Neuronal stem cell (in vitro differentiated cells): ENCODE data around the gene ITGA4.
"Not testable (repeated sequence)": the region's sequence is repeated elsewhere in the genome, so short reads cannot be mapped to it uniquely, and the experiment has no call there.

Experiments used
- DNase-seq: peaks from one replicate; pipeline ENCODE4 v3.0.0-alpha.2; 2013; ENCODE audit warnings: low spot score
- H2AFZ ChIP-seq: one replicate; pipeline ENCODE4 v1.6.1; 2013; ENCODE audit warnings: mild to moderate bottlenecking, low read length, inconsistent platforms
- H2AK5ac ChIP-seq: 2 replicates; pipeline ENCODE4 v1.6.1; 2013; ENCODE audit warnings: low read depth, mild to moderate bottlenecking, inconsistent platforms, low read length, moderate library complexity, mixed read lengths
- H2BK120ac ChIP-seq: 2 replicates; pipeline ENCODE4 v1.6.1; 2013; ENCODE audit warnings: low read depth, mild to moderate bottlenecking, inconsistent platforms, low read length, moderate library complexity, mixed read lengths
- H2BK12ac ChIP-seq: one replicate; pipeline ENCODE4 v1.6.1; 2013; ENCODE audit warnings: low read length, inconsistent platforms
- H2BK15ac ChIP-seq: 2 replicates; pipeline ENCODE4 v1.6.1; 2013; ENCODE audit warnings: mild to moderate bottlenecking, low read length, inconsistent platforms, mixed read lengths
- H2BK5ac ChIP-seq: one replicate; pipeline ENCODE4 v1.6.1; 2013; ENCODE audit warnings: inconsistent platforms, mild to moderate bottlenecking, low read length, moderate library complexity
- H3K14ac ChIP-seq: one replicate; pipeline ENCODE4 v1.6.1; 2013; ENCODE audit warnings: low read length, inconsistent platforms
- H3K18ac ChIP-seq: 2 replicates; pipeline ENCODE4 v1.6.1; 2013; ENCODE audit warnings: low read length, inconsistent platforms
- H3K23ac ChIP-seq: 2 replicates; pipeline ENCODE4 v1.6.1; 2013; ENCODE audit warnings: low read depth, mild to moderate bottlenecking, mixed read lengths, low read length, inconsistent platforms; ENCODE audit not compliant: poor library complexity
- H3K27ac ChIP-seq: replicated peaks from 3 replicates; pipeline ENCODE4 v1.5.1; 2013; ENCODE audit warnings: low read length, inconsistent platforms
- H3K27me3 ChIP-seq, 3 experiments: 2 replicates each; pipeline ENCODE4 v1.6.1; 2013; ENCODE audit warnings: low read length in 3 of 3, mild to moderate bottlenecking in 2 of 3, inconsistent platforms in 1 of 3, low read depth in 1 of 3, mixed read lengths in 1 of 3, moderate library complexity in 1 of 3; ENCODE audit not compliant: control insufficient read depth in 3 of 3, insufficient read depth in 3 of 3
- H3K36me3 ChIP-seq, 2 donors: replicated peaks in 1 of 2; 2 replicates each; pipeline ENCODE4 v1.6.1; 2013; ENCODE audit warnings: low read length in 2 of 2; ENCODE audit not compliant: control insufficient read depth in 2 of 2, insufficient read depth in 2 of 2
- H3K4ac ChIP-seq: 2 replicates; pipeline ENCODE4 v1.6.1; 2013; ENCODE audit warnings: inconsistent platforms, mild to moderate bottlenecking, low read length, moderate library complexity
- H3K4me1 ChIP-seq, 2 donors: 1 replicate in 1 of 2; 2 replicates in 1 of 2; pipeline ENCODE4 v1.6.1; 2013; ENCODE audit warnings: low read length in 2 of 2, low read depth in 1 of 2; ENCODE audit not compliant: control insufficient read depth in 2 of 2, insufficient read depth in 1 of 2
- H3K4me2 ChIP-seq: one replicate; pipeline ENCODE4 v1.6.1; 2013; ENCODE audit warnings: mild to moderate bottlenecking, low read length, inconsistent platforms; ENCODE audit not compliant: insufficient read depth, poor library complexity, severe bottlenecking
- H3K4me3 ChIP-seq, 2 donors: 2 replicates each; pipeline ENCODE4 v1.5.1; 2013; ENCODE audit warnings: low read length in 2 of 2, mild to moderate bottlenecking in 2 of 2, inconsistent platforms in 1 of 2, moderate library complexity in 1 of 2
- H3K79me1 ChIP-seq: one replicate; pipeline ENCODE4 v1.6.1; 2013; ENCODE audit warnings: low read depth, mild to moderate bottlenecking, inconsistent platforms, low read length, moderate library complexity
- H3K9ac ChIP-seq: one replicate; pipeline ENCODE4 v1.6.1; 2013; ENCODE audit warnings: mild to moderate bottlenecking, low read depth, low read length, inconsistent platforms; ENCODE audit not compliant: poor library complexity
- H3K9me3 ChIP-seq, 2 donors: replicated peaks in 1 of 2; 2 replicates each; pipeline versions ENCODE3 to v1.6.1; 2013; ENCODE audit warnings: low read length in 2 of 2, mild to moderate bottlenecking in 2 of 2, inconsistent platforms in 1 of 2, low read depth in 1 of 2, mixed read lengths in 1 of 2, moderate library complexity in 1 of 2; ENCODE audit not compliant: control insufficient read depth in 2 of 2, insufficient read depth in 1 of 2
- H4K8ac ChIP-seq: one replicate; pipeline ENCODE4 v1.6.1; 2013; ENCODE audit warnings: low read depth, mild to moderate bottlenecking, inconsistent platforms, low read length, moderate library complexity
- H4K91ac ChIP-seq: one replicate; pipeline ENCODE4 v1.6.1; 2013; ENCODE audit warnings: low read length, low read depth, mild to moderate bottlenecking, inconsistent platforms; ENCODE audit not compliant: poor library complexity
- WGBS, 2 donors: extraction: QIAGEN DNeasy Blood & Tissue Kit; methylation state at CpG; one replicate each; pipeline ENCODE4 v1.1.7; 2013; ENCODE audit warnings: missing lambda C conversion rate in 2 of 2, mixed read lengths in 1 of 2; ENCODE audit not compliant: insufficient read length in 2 of 2, insufficient replicate concordance in 1 of 2; ENCODE audit errors: extremely low coverage in 2 of 2; 5-methylcytosine and 5-hydroxymethylcytosine counted together

The ITGA4 gene

GRCh38 chr2:181449278-181449677 is 7.9 kb upstream of the ITGA4 start:
- not testable (repeated sequence) for H3K23ac ChIP-seq

GRCh38 chr2:181454686-181455450 is 2.3 kb upstream of the ITGA4 start:
- no peak overlapping the region for H2BK15ac ChIP-seq
- peaks cover 5 to 31% (median 14%) of the 10 kb centered on the region in 3 experiments for H3K27me3 ChIP-seq
- no CpG with 5 or more reads among the region's 6 CpGs for WGBS, 2 donors
- H4K91ac ChIP-seq = no peak overlapping the region
- H2AK5ac ChIP-seq = no peak overlapping the region
- DNase-seq = no peak
- H3K14ac ChIP-seq = no peak overlapping the region
- H3K9ac ChIP-seq = no peak overlapping the region
- no peak overlapping the region for H2BK12ac ChIP-seq
- H2AFZ ChIP-seq = no peak overlapping the region
- no peak overlapping the region for H3K4me3 ChIP-seq
- H3K27ac ChIP-seq = no peak overlapping the region
- no peak overlapping the region for H3K4ac ChIP-seq
- no peaks in the 10 kb centered on the region for H3K79me1 ChIP-seq
- no peaks in the 10 kb centered on the region for H3K9me3 ChIP-seq
- no peak overlapping the region for H4K8ac ChIP-seq
- H3K23ac ChIP-seq = no peak overlapping the region
- H2BK120ac ChIP-seq = no peak overlapping the region
- peaks cover 2 to 5% of the 10 kb centered on the region in 2 donors for H3K4me1 ChIP-seq
- no peak overlapping the region for H2BK5ac ChIP-seq
- no peaks in the 10 kb centered on the region for H3K36me3 ChIP-seq
- H3K18ac ChIP-seq = no peak overlapping the region
- H3K4me2 ChIP-seq = no peak overlapping the region

More at GRCh38 chr2:181449278-181449677, 7.9 kb upstream of the ITGA4 start:
- H2AK5ac ChIP-seq, H3K4me3 ChIP-seq, H2BK120ac ChIP-seq, H2BK15ac ChIP-seq, H3K18ac ChIP-seq, H4K8ac ChIP-seq, H3K4me2 ChIP-seq, H3K36me3 ChIP-seq, H3K27ac ChIP-seq, DNase-seq, H2BK5ac ChIP-seq, H3K9me3 ChIP-seq, H3K9ac ChIP-seq, H3K79me1 ChIP-seq, H3K14ac ChIP-seq, H3K4me1 ChIP-seq, H4K91ac ChIP-seq, H3K27me3 ChIP-seq, H2AFZ ChIP-seq, H2BK12ac ChIP-seq, H3K4ac ChIP-seq: not testable (repeated sequence)

GRCh38 chr2:181456660-181457120 is 496 bp upstream of the ITGA4 start:
- Histone ChIP-seq H2AK5ac (no peak overlapping the region), H3K27ac (no peak overlapping the region), H4K8ac (no peak overlapping the region), H3K79me1 (no peaks in the 10 kb centered on the region), H2BK15ac (peak overlapping the region; percentile 46), H3K4ac (no peak overlapping the region), H2BK12ac (no peak overlapping the region), H3K36me3 (no peaks in the 10 kb centered on the region), H2AFZ (peak overlapping the region; percentile 99), H3K14ac (no peak overlapping the region), H3K4me2 (peak overlapping the region; percentile 91), H2BK5ac (peak overlapping the region; percentile 46), H4K91ac (no peak overlapping the region), H3K9ac (peak overlapping the region; percentile 73), H3K23ac (no peak overlapping the region), H2BK120ac (no peak overlapping the region), H3K27me3 (peaks cover 5 to 32% (median 14%) of the 10 kb centered on the region in 3 experiments), H3K18ac (peak overlapping the region; percentile 96), H3K9me3 (no peaks in the 10 kb centered on the region), H3K4me1 (peaks cover 2 to 5% of the 10 kb centered on the region in 2 donors), H3K4me3 (peak overlapping the region; percentile 56 to 90)
- WGBS, 2 donors = no CpG with 5 or more reads among the region's 17 CpGs
- DNase-seq = peak; percentile 9

- Histone ChIP-seq H2AFZ (peak overlapping the region; percentile 99), H3K4ac (peak overlapping the region; percentile 10), H2BK12ac (peak overlapping the region; percentile 73), H3K27me3 (peaks cover 5 to 32% (median 14%) of the 10 kb centered on the region in 3 experiments), H2BK120ac (peak overlapping the region; percentile 97), H3K4me3 (peak overlapping the region; percentile 56 to 90), H3K18ac (peak overlapping the region; percentile 94), H3K27ac (no peak overlapping the region), H3K23ac (peak overlapping the region; percentile 85), H2AK5ac (no peak overlapping the region), H3K4me2 (peak overlapping the region; percentile 91), H3K9ac (peak overlapping the region; percentile 81), H4K91ac (no peak overlapping the region), H3K14ac (peak overlapping the region; percentile 82), H3K9me3 (no peaks in the 10 kb centered on the region), H2BK5ac (peak overlapping the region; percentile 46), H3K36me3 (no peaks in the 10 kb centered on the region), H2BK15ac (peak overlapping the region; percentile 46), H4K8ac (no peak overlapping the region), H3K79me1 (no peaks in the 10 kb centered on the region), H3K4me1 (peaks cover 2 to 5% of the 10 kb centered on the region in 2 donors)
- DNase-seq = peak; percentile 27
- no CpG with 5 or more reads among the region's 45 CpGs for WGBS, 2 donors
Observed at GRCh38 chr2:181457741-181458425, 697 bp downstream of the ITGA4 start.
